GM12874 (cell line): ENCODE results near the gene NKX1-2.

Source experiments
- CTCF ChIP-seq: IDR thresholded peaks from 2 replicates; pipeline ENCODE4 v1.5.1; 2011; ENCODE audit warnings: low read depth, mild to moderate bottlenecking, control low read depth, low read length, moderate library complexity; ENCODE audit not compliant: insufficient read depth

Gene NKX1-2

GRCh38 chr10:124403548-124403947, 46.3 kb downstream of the NKX1-2 start:
- TF ChIP-seq CTCF, result peak; percentile 60

- TF ChIP-seq CTCF, result no peak
Observed at GRCh38 chr10:124402273-124402672, 47.6 kb downstream of the NKX1-2 start.

GRCh38 chr10:124401633-124402032, 48.2 kb downstream of the NKX1-2 start:
- TF ChIP-seq CTCF, result no peak
